Nephron progenitor cell (in vitro differentiated cells): ENCODE data around the gene NOCT.

Source experiments
- DNase-seq: peaks from one replicate; pipeline ENCODE4 v3.0.0; 2021
- H3K27ac Mint-ChIP-seq: 2 replicates; pipeline ENCODE4 v1.8.0; 2021; ENCODE audit warnings: mild to moderate bottlenecking, moderate library complexity, mixed read lengths
- H3K27me3 Mint-ChIP-seq: 2 replicates; pipeline ENCODE4 v1.8.0; 2021; ENCODE audit warnings: mild to moderate bottlenecking, low read depth, mixed read lengths; ENCODE audit not compliant: poor library complexity
- H3K36me3 Mint-ChIP-seq: 2 replicates; pipeline ENCODE4 v1.8.0; 2021; ENCODE audit warnings: low read depth, mixed read lengths
- H3K4me1 Mint-ChIP-seq: 2 replicates; pipeline ENCODE4 v1.8.0; 2021; ENCODE audit warnings: mixed read lengths
- H3K4me3 Mint-ChIP-seq: 2 replicates; pipeline ENCODE4 v1.8.0; 2021; ENCODE audit warnings: mild to moderate bottlenecking, moderate library complexity, mixed read lengths
- H3K9me3 Mint-ChIP-seq: 2 replicates; pipeline ENCODE4 v1.8.0; 2021; ENCODE audit warnings: mild to moderate bottlenecking, moderate library complexity, mixed read lengths
- TF ChIP-seq, protein P1 (sequence below): fragments of 200-600 bp; sonication (generic); IDR thresholded peaks from 2 replicates; pipeline ENCODE4 v1.5.0; 2021; ENCODE audit warnings: antibody characterized with exemption

Gene NOCT

DNA sequence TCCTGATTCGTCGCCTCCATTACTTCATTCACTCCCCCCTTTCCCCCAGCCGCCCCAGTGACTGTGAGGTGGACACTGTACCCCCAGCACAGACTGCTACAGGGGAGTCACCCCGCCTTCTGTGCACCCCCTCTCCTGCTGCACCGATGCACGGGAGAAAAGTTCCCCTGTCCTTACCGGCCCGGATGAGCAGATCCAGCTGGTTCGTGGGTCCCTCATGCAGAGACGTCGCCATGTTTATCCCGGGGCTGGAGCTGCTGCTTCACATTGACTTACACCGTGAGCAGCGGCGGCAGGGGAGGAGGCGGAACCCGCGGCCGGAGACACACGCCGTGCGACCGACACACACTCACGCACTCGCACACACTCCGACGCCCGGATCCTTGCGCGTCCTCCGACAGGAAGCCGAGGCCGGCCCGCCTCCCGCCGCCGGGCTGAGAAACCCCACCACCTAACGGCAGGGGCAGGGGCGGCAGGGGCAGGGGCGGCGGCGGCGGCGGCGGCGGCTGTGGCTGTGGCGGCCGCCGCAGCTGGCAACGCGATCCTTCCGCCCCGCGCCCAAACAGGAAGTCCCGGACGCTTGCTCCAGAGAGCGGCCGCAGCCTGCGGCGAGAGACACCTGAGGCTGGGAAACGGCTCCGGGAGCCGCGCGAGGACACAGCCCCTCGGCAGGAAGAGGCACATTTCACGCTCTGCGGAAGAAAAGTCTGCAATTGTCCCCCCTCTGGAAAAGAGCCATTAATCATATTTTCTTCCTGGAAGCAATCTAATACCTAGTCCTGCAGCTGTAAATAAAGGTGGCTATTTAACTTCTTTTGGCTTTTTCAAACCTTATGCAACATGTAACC is 68.6 kb downstream of the NOCT start:
- peaks cover 38% of the 10 kb centered on the region for H3K4me1 Mint-ChIP-seq
- H3K4me3 Mint-ChIP-seq, result peak overlapping the region; percentile 100
- H3K36me3 Mint-ChIP-seq, result no peaks in the 10 kb centered on the region
- H3K27ac Mint-ChIP-seq, result peak overlapping the region; percentile 99
- H3K27me3 Mint-ChIP-seq, result peaks cover 4% of the 10 kb centered on the region
- DNase-seq, result peak; percentile 86
- TF ChIP-seq, protein P1, sequence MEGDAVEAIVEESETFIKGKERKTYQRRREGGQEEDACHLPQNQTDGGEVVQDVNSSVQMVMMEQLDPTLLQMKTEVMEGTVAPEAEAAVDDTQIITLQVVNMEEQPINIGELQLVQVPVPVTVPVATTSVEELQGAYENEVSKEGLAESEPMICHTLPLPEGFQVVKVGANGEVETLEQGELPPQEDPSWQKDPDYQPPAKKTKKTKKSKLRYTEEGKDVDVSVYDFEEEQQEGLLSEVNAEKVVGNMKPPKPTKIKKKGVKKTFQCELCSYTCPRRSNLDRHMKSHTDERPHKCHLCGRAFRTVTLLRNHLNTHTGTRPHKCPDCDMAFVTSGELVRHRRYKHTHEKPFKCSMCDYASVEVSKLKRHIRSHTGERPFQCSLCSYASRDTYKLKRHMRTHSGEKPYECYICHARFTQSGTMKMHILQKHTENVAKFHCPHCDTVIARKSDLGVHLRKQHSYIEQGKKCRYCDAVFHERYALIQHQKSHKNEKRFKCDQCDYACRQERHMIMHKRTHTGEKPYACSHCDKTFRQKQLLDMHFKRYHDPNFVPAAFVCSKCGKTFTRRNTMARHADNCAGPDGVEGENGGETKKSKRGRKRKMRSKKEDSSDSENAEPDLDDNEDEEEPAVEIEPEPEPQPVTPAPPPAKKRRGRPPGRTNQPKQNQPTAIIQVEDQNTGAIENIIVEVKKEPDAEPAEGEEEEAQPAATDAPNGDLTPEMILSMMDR, result no peak
- no peaks in the 10 kb centered on the region for H3K9me3 Mint-ChIP-seq

DNA sequence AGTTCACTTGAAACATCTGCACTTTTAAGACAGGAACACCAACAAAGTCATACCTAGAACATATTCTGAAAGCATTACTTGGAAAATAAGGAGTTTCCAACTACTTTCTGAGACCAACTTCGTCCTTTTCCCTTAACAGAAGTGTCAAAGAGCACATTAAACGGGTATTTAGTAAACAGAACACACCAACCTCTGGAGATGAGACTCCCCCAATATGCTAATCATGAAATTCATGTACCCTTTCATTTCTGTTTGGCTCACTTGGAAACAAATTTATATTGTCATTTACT is 69.2 kb downstream of the NOCT start:
- Mint-ChIP-seq H3K36me3 (no peaks in the 10 kb centered on the region), H3K9me3 (no peaks in the 10 kb centered on the region), H3K4me3 (peak overlapping the region; percentile 100), H3K27ac (peak overlapping the region; percentile 94), H3K4me1 (peaks cover 38% of the 10 kb centered on the region), H3K27me3 (peaks cover 4% of the 10 kb centered on the region)
- no peak for DNase-seq
- TF ChIP-seq, protein P1, result no peak

DNA sequence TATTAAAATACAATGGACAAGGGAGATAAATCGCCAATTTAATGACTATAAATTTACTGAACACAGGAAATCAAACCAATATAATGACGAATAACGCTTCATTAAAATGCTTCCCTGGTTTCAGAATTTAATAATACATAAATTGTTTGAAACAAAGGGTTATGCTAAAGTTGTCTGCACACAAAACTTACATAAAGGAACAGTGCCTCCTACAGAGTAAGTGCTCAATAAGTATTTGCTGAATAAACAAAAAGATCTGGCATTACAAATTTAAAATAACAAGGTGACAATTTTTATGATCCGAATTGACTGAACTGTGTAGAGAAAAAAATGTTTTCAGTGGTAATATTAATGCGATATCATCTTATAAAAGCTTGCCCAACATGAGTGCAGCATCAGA is 69.6 kb downstream of the NOCT start:
- H3K4me1 Mint-ChIP-seq, result peaks cover 38% of the 10 kb centered on the region
- no peak for DNase-seq
- H3K27ac Mint-ChIP-seq, result peak overlapping the region; percentile 94
- TF ChIP-seq, protein P1, result no peak
- H3K27me3 Mint-ChIP-seq, result peaks cover 4% of the 10 kb centered on the region
- H3K36me3 Mint-ChIP-seq, result no peaks in the 10 kb centered on the region
- H3K9me3 Mint-ChIP-seq, result no peaks in the 10 kb centered on the region
- H3K4me3 Mint-ChIP-seq, result peak overlapping the region; percentile 100

DNA sequence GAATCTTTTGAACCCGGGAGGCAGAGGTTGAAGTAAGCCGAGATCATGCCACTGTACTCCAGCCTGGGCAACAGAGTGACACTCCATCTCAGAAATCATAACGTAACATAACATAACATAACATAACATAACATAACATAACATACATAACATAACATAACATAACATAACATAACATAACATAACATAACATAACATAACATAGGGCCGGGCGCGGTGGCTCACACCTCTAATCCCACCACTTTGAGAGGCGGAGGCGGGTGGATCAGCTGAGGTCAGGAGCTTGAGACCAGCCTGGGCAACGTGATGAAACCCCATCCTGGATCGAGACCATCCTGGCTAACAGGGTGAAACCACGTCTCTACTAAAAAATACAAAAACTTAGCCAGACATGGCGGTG is 76.7 kb downstream of the NOCT start:
- DNase-seq, result no peak
- Mint-ChIP-seq H3K4me3 (no peak overlapping the region), H3K9me3 (no peaks in the 10 kb centered on the region), H3K27ac (no peak overlapping the region), H3K36me3 (peaks cover 7% of the 10 kb centered on the region), H3K4me1 (no peaks in the 10 kb centered on the region), H3K27me3 (no peaks in the 10 kb centered on the region)
- TF ChIP-seq, protein P1, result no peak
